Keratinocyte (primary cell): ENCODE measurements around the gene RHBDL2. TPM values are rescaled to one million over a fixed set of nuclear protein-coding genes. Genes with fewer than 3 reads are reported as not detected.
"Not testable (repeated sequence)": the region's sequence is repeated elsewhere in the genome, so short reads cannot be mapped to it uniquely, and the experiment has no call there.

Source experiments
- DNase-seq: peaks from one replicate; pipeline ENCODE4 v3.0.0-alpha.2; 2011; ENCODE audit warnings: low read depth, missing footprints, low spot score
- FAIRE-seq: peaks from 2 replicates; lab custom pipeline; 2011; peaks lifted over from hg19 to GRCh38; lab: Jason Lieb, UNC
- H2AFZ ChIP-seq: 2 replicates; pipeline ENCODE4 v1.6.0; 2012; ENCODE audit warnings: low read length, control low read depth, inconsistent platforms; ENCODE audit not compliant: control insufficient read depth
- H3K27ac ChIP-seq: 2 replicates; pipeline ENCODE4 v1.5.1; 2011; ENCODE audit warnings: low read length; ENCODE audit not compliant: control insufficient read depth, insufficient read depth
- H3K27me3 ChIP-seq: 3 replicates; pipeline ENCODE4 v1.6.0; 2011; ENCODE audit warnings: low read length; ENCODE audit not compliant: control insufficient read depth, insufficient read depth; ENCODE audit errors: extremely low read depth
- H3K36me3 ChIP-seq, 2 experiments: 2 replicates in 1 of 2; 3 replicates in 1 of 2; pipeline ENCODE4 v1.5.1; 2011; ENCODE audit warnings: low read length in 2 of 2, mild to moderate bottlenecking in 1 of 2; ENCODE audit not compliant: control insufficient read depth in 2 of 2, insufficient read depth in 2 of 2; ENCODE audit errors: extremely low read depth in 1 of 2
- H3K4me1 ChIP-seq: 3 replicates; pipeline ENCODE4 v1.5.1; 2011; ENCODE audit warnings: low read length; ENCODE audit not compliant: control insufficient read depth, insufficient read depth; ENCODE audit errors: extremely low read depth
- H3K4me2 ChIP-seq: 3 replicates; pipeline ENCODE4 v1.6.0; 2011; ENCODE audit warnings: low read depth, low read length; ENCODE audit not compliant: control insufficient read depth, insufficient read depth; ENCODE audit errors: extremely low read depth
- H3K4me3 ChIP-seq, 3 experiments: fragments of 200-600 bp in 1 of 3; sonication (generic) in 1 of 3; 2 replicates in 2 of 3; 3 replicates in 1 of 3; pipeline ENCODE4 v1.5.1; 2011 to 2016; ENCODE audit warnings: low read length in 3 of 3, mild to moderate bottlenecking in 3 of 3, control low read depth in 2 of 3, inconsistent platforms in 1 of 3, low read depth in 1 of 3, mixed read lengths in 1 of 3, mixed run types in 1 of 3, moderate library complexity in 1 of 3; ENCODE audit not compliant: control insufficient read depth in 2 of 3, insufficient read depth in 2 of 3; ENCODE audit errors: extremely low read depth in 1 of 3
- H3K79me2 ChIP-seq: 2 replicates; pipeline ENCODE4 v1.6.0; 2012; ENCODE audit warnings: low read length; ENCODE audit not compliant: control insufficient read depth, insufficient read depth
- H3K9ac ChIP-seq: 3 replicates; pipeline ENCODE4 v1.6.0; 2011; ENCODE audit warnings: low read length; ENCODE audit not compliant: control insufficient read depth, insufficient read depth; ENCODE audit errors: extremely low read depth
- H3K9me1 ChIP-seq: 3 replicates; pipeline ENCODE4 v1.6.0; 2011; ENCODE audit warnings: low read length; ENCODE audit not compliant: control insufficient read depth, insufficient read depth; ENCODE audit errors: extremely low read depth
- H3K9me3 ChIP-seq: 2 replicates; pipeline ENCODE4 v1.5.1; 2012; ENCODE audit warnings: low read depth, low read length; ENCODE audit not compliant: control insufficient read depth
- H4K20me1 ChIP-seq: 3 replicates; pipeline ENCODE4 v1.6.0; 2011; ENCODE audit warnings: low read length; ENCODE audit not compliant: control insufficient read depth, insufficient read depth; ENCODE audit errors: extremely low read depth
- CTCF ChIP-seq, 3 experiments: IDR thresholded peaks in 1 of 3; conservative IDR thresholded peaks in 1 of 3; optimal IDR thresholded peaks in 1 of 3; 2 replicates in 2 of 3; 3 replicates in 1 of 3; pipeline versions ENCODE3 to v1.5.1; 2011; ENCODE audit warnings: low read length in 3 of 3, mild to moderate bottlenecking in 3 of 3, moderate library complexity in 2 of 3, control low read depth in 1 of 3, inconsistent platforms in 1 of 3; ENCODE audit not compliant: insufficient read depth in 2 of 3; ENCODE audit errors: extremely low read depth in 1 of 3
- EZH2 ChIP-seq: IDR thresholded peaks from one replicate; pipeline ENCODE4 v1.6.1; 2012; ENCODE audit warnings: inconsistent platforms, mild to moderate bottlenecking, low read length, moderate library complexity
- dilution Hi-C: fragments of 300-500 bp; cut with MboI; formaldehyde crosslinking; loops from one replicate; pipeline ENCODE4 v1.7.0; 2020; ENCODE audit warnings: low sequenced_read_pairs; ENCODE audit not compliant: extremely low pct_ligation_motif_present
- polyA plus RNA-seq, 5 experiments: library from polyadenylated mRNA; depleted of rRNA in 3 of 5; stranded (reverse) in 3 of 5; stranded (forward) in 1 of 5; unstranded in 1 of 5; fragments of >200 nt; gene quantifications; 1 replicate in 1 of 5; 2 replicates in 3 of 5; 3 replicates in 1 of 5; pipeline versions ENCODE4 v1.2.1 to v1.2.3, GENCODE V29; 2011 to 2012; ENCODE audit warnings: missing spikeins in 2 of 5, low read depth in 1 of 5, low replicate concordance in 1 of 5

The RHBDL2 gene
- polyA plus RNA-seq, 1 donor (not counting 4 experiments of a cell fraction or from before 2014, with no cell fraction given), result 7.9 TPM

- no peaks in the 10 kb centered on the region for H3K9me3 ChIP-seq
- H3K36me3 ChIP-seq, result peaks cover 0 to 12% of the 10 kb centered on the region in 2 experiments
- no peak for DNase-seq
- no peaks in the 10 kb centered on the region for H4K20me1 ChIP-seq
- no peaks in the 10 kb centered on the region for H3K4me1 ChIP-seq
- TF ChIP-seq CTCF (optimal IDR thresholded peaks at IDR 0.05 in 1 of 3, IDR thresholded peaks at IDR 0.05 in 1 of 3, conservative IDR thresholded peaks at IDR 0.05 in 1 of 3; ENCODE audit: extremely low read depth in 1 of 3, insufficient read depth in 2 of 3, low read length in 3 of 3) (no peak), EZH2 (no peak)
- no peak for FAIRE-seq
- no peaks in the 10 kb centered on the region for H3K27me3 ChIP-seq
- H3K79me2 ChIP-seq, result peaks cover 4% of the 10 kb centered on the region
- no peak overlapping the region for H2AFZ ChIP-seq
- H3K9me1 ChIP-seq, result no peaks in the 10 kb centered on the region
- H3K27ac ChIP-seq, result no peak overlapping the region
- no peak overlapping the region for H3K4me3 ChIP-seq
- H3K9ac ChIP-seq, result no peak overlapping the region
- dilution Hi-C loops, result no loop called here
- H3K4me2 ChIP-seq, result no peak overlapping the region
Observed at GRCh38 chr1:38840281-38840680, 101.3 kb downstream of the RHBDL2 start.

- Histone ChIP-seq H3K79me2 (peaks cover 4% of the 10 kb centered on the region), H4K20me1 (no peaks in the 10 kb centered on the region), H3K9me3 (no peaks in the 10 kb centered on the region), H3K9ac (no peak overlapping the region), H3K27ac (no peak overlapping the region), H3K4me3 (no peak overlapping the region), H3K36me3 (peaks cover 0 to 11% of the 10 kb centered on the region in 2 experiments), H3K27me3 (no peaks in the 10 kb centered on the region), H3K9me1 (no peaks in the 10 kb centered on the region), H3K4me1 (no peaks in the 10 kb centered on the region), H2AFZ (no peak overlapping the region), H3K4me2 (no peak overlapping the region)
- FAIRE-seq (no peak), DNase-seq (no peak)
- dilution Hi-C loops, result no loop called here
- TF ChIP-seq CTCF (optimal IDR thresholded peaks at IDR 0.05 in 1 of 3, IDR thresholded peaks at IDR 0.05 in 1 of 3, conservative IDR thresholded peaks at IDR 0.05 in 1 of 3; ENCODE audit: extremely low read depth in 1 of 3, insufficient read depth in 2 of 3, low read length in 3 of 3) (no peak), EZH2 (no peak)
Observed at GRCh38 chr1:38839363-38839762, 102.3 kb downstream of the RHBDL2 start.

- H3K36me3 ChIP-seq, H2AFZ ChIP-seq, H3K79me2 ChIP-seq, H3K4me1 ChIP-seq, DNase-seq, H3K4me2 ChIP-seq, H3K9me1 ChIP-seq, H3K27me3 ChIP-seq, FAIRE-seq, H4K20me1 ChIP-seq, H3K27ac ChIP-seq, H3K9me3 ChIP-seq, dilution Hi-C loops, H3K9ac ChIP-seq, H3K4me3 ChIP-seq: not testable (repeated sequence)
Observed at GRCh38 chr1:38836316-38836715, 105.3 kb downstream of the RHBDL2 start.
